ENCODE data around the gene CYP26C1.
"Not testable (repeated sequence)": the region's sequence is repeated elsewhere in the genome, so short reads cannot be mapped to it uniquely, and the experiment has no call there.

Gene CYP26C1

DNA sequence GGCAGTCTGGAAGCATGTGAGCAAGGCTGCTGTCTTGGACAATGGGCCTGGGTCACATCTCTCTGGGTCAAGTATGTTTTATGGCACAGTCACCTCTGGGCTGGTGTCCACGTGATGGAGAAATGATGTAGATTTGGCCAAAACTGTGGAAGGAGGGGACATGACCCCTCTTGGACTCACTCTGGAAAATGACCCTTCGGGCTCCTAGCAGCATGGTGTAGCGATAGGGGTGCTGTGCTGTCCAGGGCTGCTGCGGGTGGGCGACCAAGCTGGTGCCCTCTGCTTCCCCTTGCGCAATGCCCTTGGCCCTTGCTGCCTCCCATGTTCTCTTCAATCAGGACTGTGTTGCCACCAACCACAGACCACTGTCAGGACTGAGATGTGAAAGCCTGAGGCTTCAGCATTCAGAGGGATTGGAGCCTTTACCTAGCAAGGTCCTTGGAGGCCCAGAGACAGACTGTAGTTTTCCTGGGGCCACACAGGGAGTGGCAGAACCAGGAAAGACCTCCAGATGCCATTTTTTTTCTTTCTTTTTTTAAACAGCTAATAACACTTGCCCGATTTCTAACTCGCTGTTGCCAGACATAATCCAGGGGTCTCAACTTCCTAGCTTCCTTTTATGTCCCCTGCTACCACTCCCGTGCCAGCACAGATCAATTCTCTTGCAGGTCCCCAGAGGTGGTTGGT, 19.2 kb downstream of the CYP26C1 start:
- no peak for DNase-seq

DNA sequence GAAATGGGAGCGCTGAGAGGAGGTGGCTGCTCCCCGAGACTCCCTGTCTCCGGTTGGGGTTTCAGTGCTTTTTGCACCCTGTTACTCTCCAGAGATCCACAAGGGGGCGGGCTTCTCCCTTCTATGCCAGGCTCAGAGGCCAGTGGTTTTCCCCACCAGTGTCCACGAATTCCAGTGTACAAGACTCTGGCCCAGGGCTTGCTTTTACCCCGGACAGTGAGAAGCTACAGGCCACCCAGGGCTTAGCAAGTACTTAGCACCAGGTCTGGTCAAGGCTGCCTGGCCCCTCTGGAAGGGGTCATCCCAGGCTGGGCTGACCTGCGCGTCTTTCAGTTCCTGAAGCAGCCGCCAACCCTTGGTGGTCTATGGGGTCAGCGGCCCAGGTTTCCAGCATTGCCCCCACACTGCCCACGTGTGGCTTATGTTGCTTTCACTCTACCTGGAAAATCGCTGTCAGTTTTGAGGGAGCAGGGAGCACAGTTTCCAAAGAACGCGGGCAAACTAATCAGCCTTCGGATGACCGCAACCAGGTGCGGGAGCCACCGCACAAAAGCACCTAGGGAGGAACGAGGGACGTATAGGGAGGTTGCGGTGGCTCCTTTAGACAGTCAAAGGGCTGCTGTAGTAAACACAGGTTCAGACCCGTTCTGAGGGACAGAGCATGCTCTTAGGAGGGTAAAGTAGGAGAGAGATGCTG, 19.9 kb downstream of the CYP26C1 start:
- peak in 3 of 14 donors; percentile 15 to 50 (median 26) for DNase-seq

DNA sequence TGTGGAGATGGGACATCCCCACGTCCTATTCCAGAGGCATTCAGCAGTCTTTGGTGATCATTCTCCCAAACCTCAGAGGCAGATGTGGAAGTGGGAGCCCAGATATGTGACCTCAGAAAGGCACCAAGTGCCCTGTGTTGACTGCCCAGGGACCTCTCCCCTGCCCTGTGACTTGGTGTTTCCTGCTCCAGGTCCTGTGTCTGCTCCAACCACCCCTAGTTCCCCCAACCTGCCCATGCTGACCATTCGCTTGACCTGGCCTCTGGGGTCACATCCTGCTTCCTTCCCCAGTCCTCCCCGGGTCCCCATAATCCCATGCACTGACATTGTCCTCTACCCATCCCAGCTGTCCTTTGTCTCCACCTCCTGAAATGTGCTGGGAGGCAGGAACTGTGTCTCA, 20.7 kb downstream of the CYP26C1 start:
- DNase-seq, result no peak

DNA sequence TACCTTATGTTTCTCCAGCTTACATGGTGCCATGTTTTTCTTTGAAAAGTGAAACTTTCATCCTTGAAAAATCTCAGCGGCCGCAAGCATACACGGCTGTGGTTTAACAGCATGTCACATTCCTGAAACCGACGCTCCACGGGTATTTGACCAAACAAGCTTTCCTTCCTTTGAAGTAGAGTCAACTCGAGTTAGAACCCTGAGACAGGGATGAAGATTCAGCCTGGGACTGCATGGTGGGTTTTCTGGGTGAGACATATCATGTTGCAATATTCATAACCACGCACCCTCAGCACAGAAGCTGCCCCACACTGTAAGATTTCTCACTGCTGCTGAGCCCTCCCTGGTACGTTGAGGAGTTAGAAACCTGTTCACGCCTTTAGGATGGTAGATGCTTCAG, 21.2 kb downstream of the CYP26C1 start:
- DNase-seq, result no peak

DNA sequence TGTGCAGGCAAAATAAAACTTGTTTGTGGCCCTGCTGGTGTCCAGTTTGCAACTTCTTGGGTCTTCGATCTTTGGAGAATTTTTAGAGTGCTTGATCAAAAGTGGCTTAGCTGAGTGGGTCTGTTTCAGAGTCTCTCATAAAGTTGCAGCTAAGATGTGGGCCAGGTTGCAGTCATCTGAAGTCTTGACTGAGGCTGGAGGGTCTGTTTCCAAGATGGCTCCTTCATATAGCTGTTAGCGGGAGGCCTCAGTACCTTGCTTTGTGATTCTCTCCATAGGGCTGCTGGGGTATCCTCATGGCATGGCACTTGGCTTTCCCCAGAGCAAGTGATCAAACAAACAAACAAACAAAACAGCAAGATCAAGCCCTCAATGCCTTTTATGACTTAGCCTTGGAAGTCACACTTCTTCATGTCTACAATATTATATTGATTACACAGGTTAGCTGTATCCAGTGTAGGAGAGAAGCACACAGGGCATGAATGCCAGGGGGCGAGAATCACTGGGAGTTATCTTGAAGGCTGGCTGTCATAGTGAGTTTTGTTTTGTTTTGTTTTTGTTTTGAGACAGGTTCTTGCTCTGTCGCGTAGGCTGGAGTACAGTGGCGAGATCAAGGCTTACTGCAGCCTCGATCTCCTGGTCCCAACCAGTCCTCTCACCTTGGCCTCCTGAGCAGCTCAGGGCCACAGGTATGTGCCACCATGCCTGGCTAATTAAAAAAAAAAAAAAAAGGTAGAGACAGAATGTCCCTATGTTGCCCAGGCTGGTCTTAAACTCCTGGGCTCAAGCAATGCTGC, 23.3 kb downstream of the CYP26C1 start:
- no peak for DNase-seq

DNA sequence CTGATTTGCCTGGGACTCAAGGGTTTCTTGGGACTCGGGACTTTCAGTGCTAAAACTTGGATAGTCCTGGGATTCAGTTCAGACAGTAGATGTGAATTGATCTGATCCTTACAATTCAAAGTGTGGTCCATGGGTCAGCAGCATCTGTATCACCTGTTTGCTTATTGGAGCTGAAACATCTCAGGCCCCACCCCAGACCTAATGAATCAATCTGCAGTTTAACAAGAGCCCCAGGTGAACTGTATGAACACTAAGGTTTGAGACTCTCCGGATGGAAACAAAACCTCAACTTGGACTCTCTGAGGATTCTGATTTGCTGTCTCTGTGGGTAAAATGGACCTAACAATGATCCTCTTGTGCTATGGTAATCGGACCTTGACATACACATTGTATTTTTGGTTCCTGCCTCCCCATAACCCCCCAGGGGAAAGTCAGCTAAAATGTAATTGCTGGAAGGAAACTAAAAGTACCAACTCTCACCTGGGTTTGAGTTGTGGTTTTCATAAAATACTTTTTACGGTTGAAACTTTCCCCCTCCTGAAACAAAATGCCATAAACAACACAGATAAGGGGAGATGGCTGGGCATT, 24.8 kb downstream of the CYP26C1 start:
- DNase-seq, result no peak

DNA sequence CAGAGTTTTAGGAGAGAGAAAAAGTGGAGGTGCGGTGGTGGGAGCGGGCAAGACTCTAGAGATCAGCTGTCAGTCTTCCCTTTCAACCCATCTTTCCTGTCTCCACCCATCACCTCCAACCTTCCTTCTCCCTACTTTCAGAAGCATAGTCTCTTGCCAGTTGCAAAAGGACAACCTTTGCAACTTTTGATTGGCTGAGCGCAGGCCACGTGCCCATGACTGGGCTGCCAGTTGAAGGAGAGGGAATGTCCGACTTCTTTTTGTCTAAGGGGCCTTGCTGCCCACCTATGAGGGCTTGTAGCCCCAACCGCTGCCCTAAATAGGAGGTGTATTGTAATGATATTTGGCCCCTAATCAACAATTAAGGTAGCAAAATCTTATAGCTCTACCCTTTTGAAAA, 25.7 kb downstream of the CYP26C1 start:
- DNase-seq, result no peak

DNA sequence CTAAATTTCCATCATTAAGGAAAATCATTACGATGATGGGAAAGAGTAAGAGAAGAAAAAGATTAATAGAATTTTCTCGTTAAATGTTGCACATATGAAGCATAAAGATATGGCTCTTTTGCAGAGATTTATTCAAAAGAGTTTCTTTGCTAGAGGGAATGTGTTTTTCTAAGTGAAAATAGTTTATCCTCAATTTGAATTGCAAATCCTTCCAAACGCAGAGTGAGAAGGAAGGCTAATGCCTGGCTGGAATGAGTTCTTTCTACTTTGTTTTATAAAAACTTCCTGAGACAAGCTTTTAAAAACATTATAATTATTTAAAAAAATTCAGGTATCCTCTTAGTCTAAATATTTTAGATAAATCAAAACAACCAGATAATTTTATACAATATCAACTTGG, 27.2 kb downstream of the CYP26C1 start:
- no peak for DNase-seq

DNA sequence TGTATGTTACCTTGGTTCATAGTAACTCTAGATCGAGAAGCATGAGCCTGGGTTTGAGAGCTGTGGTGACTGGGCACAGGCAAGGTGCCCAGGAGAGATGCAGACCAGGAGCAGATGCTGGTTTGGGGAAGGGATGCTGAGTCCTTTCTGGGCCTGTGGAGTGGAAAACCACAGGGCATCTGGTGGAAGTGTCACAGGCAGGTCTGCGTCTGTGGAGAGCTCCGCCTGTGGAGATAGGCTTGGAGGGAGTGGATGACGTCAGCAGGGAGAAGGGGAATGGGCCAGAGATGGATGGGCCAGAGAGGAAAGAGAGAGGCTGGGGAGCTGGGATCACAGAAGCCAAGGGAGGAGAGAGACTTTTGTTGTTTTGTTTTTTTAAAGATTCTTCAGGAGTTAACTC, 27.9 kb downstream of the CYP26C1 start:
- no peak for DNase-seq

DNA sequence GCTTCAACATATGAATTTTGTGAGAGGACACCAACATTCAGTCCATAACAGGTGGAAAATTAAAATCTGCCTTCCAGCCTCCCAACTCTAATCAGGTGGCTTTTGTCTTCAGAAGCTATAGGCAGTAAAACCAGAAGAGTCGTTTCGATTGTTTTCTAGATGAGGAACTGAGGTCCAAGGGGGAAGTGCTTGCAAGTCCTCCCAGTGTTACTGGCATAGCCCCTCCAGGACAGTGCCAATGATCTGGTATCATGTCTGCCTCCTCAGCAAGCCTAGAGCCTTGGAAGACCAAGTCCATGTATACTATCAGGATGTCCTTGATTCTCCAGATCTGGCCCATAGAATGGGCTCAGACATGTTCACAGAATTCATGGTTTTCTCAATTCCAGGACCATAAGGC, 30.0 kb downstream of the CYP26C1 start:
- no peak for DNase-seq

DNA sequence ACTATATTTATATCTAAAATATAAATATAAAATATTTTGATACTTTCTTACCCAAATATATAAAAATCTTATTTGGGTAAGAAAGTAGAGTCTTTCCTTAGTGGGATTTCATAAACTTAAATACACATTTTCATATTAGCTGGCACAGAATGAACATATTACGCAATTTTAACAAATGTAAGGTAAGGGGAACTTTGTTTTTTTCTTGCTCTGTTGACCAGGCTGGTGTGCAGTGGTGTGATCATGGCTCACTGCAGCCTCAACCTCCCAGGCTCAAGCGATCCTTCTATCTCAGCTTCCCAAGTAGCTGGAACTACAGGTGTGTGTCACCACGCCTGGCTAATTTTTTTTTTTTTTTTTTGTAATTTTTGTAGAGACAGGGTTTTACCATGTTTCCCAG, 31.4 kb downstream of the CYP26C1 start:
- DNase-seq, result no peak

DNA sequence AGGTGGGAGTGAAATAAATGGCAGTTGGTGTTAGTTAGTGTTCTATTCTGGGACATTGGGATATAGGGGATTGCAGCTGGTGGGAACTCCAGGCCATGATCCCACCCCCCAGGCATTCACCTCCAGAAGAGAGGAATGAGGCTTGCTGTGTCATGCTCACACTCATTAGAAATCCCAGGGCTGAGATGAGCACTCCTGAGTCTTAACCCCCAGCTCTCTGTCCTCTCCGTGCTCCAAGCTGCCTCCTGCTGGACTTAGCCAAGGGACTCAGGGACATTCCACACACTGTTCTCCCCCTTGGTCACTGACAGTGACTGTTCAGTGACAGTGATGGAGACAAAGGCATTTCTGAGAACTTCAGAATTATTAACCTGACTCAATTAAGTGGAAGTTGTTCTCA, 34.6 kb downstream of the CYP26C1 start:
- no peak for DNase-seq

DNA sequence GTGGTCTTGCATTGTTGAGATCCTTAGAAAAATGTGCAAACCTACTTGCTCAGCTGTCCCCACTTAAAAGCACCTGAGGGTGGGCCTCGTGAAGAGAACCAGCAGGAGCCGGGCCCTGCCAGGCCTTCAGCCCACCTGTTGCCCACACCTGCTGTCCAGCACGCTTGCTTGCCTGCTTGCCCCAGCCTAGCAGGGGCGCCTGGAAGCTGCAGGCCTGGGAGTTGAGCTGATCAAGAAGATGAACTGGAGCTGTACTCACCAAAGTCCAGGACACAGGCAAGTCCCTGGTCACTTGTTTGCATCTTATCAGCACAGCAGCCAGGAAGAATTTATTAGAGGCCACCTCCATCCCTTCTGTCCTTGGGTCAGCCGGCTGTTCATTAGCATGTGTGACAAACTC, 36.3 kb downstream of the CYP26C1 start:
- no peak for DNase-seq

DNA sequence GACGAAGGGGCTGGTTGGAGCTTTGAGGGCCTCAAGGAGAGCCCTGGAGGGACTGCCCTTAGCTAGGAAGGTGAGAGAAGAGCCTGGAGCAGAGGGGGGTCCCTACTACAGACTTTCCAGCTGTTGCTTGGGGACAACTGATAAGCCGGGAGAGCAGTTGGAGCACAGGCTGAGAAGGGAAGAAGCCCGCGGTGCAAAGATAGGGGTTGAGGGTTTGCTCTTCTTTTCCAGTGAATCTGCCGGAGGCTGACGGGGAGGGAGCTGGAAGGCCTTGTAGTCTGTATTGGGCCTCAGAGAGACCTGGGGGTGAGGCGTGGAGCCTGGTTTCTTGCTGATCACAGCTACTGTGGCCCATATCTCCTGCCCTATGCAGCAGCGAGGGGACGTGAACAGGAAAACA, 36.8 kb downstream of the CYP26C1 start:
- DNase-seq, result no peak

DNA sequence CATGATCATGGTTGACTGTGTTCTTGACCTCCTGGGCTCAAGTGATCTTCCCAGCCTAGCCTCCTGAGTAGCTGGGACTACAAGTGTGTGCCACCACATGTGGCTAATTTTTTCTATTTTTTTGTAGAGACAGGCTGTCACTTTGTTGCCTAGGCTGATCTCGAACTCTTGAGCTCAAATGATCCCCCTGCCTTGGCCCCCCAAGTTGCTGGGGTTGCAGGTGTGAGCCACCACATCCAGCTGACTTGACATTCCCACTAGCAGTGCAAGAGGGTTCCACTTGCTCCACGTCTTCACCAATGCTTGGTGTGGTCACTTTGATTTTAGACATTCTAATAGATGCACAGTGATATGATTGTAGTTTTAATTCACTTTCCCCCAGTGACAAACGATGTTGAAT, 38.2 kb downstream of the CYP26C1 start:
- DNase-seq, result no peak

DNA sequence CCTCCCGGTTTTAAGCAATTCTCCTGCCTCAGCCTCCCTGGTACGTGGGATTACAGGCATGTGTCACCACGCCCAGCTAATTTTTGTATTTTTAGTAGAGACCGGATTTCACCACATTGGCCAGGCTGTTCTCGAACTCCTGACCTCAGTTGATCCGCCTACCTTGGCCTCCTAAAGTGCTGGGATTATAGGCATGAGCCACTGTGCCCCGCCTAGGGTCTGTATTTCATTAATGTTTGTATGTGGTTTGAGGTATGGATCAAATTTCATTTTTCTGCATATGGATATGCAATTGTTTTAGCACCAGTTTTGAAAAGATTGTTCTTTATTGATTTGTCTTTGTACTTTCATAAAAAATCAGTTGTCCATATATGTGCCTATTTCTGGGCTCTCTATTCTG, 39.1 kb downstream of the CYP26C1 start:
- no peak for DNase-seq

DNA sequence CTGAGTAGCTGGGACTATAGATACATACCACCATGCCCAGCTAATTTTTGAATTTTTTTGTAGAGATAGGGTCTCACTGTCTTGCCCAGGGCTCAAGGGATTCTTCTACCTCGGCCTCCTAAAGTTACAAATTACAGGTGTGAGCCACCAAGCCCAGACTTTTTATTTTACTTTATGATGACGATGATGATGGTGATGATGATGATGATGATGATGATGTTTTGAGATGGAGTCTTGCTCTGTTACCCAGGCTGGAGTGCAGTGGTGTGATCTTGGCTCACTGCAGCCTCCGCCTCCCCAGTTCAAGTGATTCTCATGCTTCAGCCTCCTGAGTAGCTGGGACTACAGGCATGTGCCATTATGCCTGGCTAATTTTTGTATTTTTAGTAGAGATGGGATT, 40.5 kb downstream of the CYP26C1 start:
- not testable (repeated sequence) for DNase-seq

DNA sequence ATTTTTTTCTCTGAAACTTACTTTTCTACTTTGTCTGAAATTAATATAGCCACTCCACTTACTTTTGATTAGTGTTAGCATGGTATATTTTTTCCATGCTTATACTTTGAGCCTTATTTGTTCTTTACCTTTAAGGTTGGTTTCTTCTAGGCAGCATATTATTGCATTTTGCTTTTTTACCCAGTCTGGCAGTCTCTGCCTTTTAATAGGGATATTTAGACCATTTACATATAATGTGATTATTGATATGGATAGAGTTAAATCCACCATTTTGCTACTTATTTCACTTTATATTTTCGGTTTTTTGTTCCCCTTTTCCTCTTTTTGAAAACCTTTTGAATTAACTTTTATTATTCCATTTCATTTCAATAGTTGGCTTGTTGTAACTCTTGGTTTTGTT, 43.4 kb downstream of the CYP26C1 start:
- DNase-seq, result no peak

DNA sequence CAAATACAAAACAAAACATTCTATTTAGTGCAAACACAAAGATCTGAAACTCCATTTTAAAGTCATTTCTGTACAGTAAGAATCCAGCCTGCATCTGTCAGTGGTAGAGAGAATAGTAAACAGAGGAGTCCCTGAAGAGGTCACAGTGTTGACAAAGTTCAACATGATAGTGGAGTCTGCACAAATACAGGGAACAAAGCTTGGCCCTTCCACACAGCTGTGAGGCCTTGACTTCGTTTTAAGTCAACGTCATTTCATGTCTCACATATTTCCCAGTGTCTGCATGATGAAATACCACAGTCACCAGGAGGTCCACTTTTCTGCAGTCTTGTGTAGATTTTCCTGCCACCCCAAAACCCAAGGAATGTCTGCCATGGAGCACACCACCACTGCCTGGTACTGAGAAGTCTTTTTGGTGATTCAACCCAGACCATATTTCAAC, 46.1 kb downstream of the CYP26C1 start:
- DNase-seq, result no peak

DNA sequence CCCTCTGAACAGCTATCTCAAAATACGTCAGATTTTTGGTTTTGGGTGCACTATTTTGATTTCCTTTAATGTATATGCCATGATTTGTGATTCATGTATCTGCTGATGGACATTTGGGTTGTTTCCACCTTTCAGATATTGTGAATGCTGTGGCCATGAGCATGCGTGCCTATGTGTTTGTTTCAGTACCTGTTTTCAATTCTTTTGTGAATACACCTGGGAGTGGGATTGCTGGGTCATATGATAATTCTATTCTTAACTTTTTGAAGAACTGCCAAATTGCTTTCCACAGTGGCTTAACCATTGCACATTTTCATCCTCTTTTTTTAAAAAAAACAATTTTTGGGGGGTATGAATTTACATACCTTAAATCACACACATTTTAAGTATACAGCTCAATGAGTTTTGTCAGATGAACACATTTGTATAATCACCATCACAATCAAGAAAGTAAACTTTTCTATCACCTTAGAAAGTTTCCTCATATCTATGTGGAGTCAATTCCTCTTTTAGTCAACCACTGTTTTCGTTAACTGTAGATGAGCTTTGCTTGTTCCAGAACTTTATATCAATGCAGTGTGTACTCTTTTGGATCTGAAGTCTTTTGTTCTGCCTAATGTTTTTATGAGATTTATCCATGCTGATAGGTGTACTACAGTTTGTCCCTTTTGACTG, 50.0 kb downstream of the CYP26C1 start:
- no peak for DNase-seq

DNA sequence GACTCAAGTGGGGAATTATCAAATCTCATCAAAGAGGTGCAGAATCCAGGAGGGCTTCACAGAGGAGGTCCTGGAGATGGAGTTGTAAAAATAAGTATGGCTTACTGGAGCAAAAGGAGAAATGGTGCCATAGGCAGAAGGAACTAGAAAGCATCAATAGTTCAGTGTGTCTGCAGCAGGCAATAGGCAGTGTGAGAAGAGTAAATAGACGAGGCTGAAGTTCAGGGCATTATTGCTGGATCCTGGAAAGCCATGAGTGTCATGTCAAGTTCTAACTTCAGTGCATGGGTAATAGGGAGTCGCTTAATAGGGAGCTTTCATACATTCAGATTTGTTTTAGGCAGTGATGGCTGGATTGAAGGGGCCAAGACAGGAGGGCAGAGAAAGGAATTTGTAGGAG, 52.4 kb downstream of the CYP26C1 start:
- no peak for DNase-seq

DNA sequence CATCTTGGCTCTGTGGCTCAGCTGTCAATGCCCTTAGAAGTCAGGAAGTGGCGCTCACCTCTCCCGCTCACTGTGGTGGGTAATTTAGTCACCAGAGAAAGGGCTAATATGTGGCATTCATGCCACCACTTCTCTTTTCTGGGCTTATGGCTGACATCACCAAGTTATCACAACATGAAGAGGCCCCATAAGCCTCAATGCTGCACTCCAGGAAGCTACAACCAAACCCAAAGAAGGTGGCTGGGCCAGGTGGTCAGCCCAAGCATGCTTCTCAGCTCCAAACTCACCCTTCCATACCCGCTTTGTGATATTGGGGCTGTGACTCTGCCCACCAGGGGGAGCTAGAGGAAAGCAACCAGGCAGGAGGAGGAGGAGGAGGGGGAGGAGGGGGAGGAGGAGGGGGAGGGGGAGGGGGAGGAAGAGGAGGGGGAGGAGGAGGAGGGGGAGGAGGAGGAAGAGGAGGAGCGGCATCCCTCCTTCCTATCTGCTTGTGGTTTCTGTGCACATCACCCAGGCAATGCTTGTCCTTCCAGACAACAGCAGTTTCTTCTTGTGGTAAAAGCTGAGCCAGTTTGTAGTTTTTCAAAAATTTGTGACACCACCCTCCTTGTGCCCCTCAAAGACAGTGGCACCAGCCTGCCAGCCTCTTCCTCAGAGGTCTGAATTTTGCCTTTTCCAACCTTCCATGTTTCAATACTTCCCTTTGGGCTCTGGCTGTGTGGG, 55.2 kb downstream of the CYP26C1 start:
- peak in 6 of 14 donors; percentile 0 to 38 (median 6) for DNase-seq

Data from C1 segment of cervical spinal cord (tissue), 14 donors.